HepG2 (cell line): ENCODE measurements around the gene PPIL6. TPM values are rescaled to one million over a fixed set of nuclear protein-coding genes. Genes with fewer than 3 reads are reported as not detected.

Experiments
- ATAC-seq: fragments of 200-7000 bp; cut with Tn5 transposase; 3 replicates; pipeline ENCODE4 v1.9.1; 2020; ENCODE audit warnings: mild to moderate bottlenecking, moderate library complexity
- BruUV-seq: library from RNA; stranded (reverse); fragments of 400-500 nt; replicated peaks from 2 replicates; lab custom pipeline; 2021; lab: Mats Ljungman, UMichigan
- CTCF ChIA-PET: fragments of 300-600 bp; formaldehyde crosslinking; extraction: SDS; loops from one replicate; lab custom pipeline; 2021; ENCODE audit warnings: low total read pairs, inconsistent platforms, low intra/inter-chr PET ratio; lab: Yijun Ruan, JAX
- POLR2A ChIA-PET: fragments of 350-600 bp; sonication (Branson Sonifier 250); formaldehyde crosslinking; loops from one replicate; lab custom pipeline; 2020; ENCODE audit warnings: antibody characterized with exemption, inconsistent platforms; lab: Yijun Ruan, JAX
- DNase-seq: peaks from one replicate; pipeline ENCODE4 v3.0.0-alpha.2; 2015; ENCODE audit warnings: low spot score
- FAIRE-seq: peaks from 3 replicates; lab custom pipeline; 2011; peaks lifted over from hg19 to GRCh38; lab: Jason Lieb, UNC
- H2AFZ ChIP-seq: one replicate; pipeline ENCODE4 v1.6.1; 2011; ENCODE audit warnings: low read length, inconsistent platforms
- H3K27ac ChIP-seq: fragments of 300-600 bp; 3 replicates; pipeline ENCODE4 v1.8.0; 2011; ENCODE audit warnings: mixed run types, mild to moderate bottlenecking, mixed read lengths, low read length, inconsistent platforms; ENCODE audit not compliant: insufficient read depth; ENCODE audit errors: extremely low read length
- H3K27me3 ChIP-seq, 2 experiments: fragments of 200-600 bp in 1 of 2; 2 replicates in 1 of 2; 3 replicates in 1 of 2; pipeline versions ENCODE4 v1.6.0 to v1.8.0; 2011; ENCODE audit warnings: low read length in 2 of 2, mild to moderate bottlenecking in 2 of 2, moderate library complexity in 2 of 2, inconsistent platforms in 1 of 2; ENCODE audit not compliant: insufficient read depth in 2 of 2, control insufficient read depth in 1 of 2
- H3K36me3 ChIP-seq, 2 experiments: fragments of 200-600 bp in 1 of 2; replicated peaks in 1 of 2; 2 replicates in 1 of 2; 3 replicates in 1 of 2; pipeline versions ENCODE4 v1.5.1 to v1.8.0; 2011; ENCODE audit warnings: low read length in 2 of 2, inconsistent platforms in 1 of 2; ENCODE audit not compliant: insufficient read depth in 2 of 2, control insufficient read depth in 1 of 2
- H3K4me1 ChIP-seq: 2 replicates; pipeline ENCODE4 v1.5.1; 2012; ENCODE audit warnings: low read length, inconsistent platforms; ENCODE audit not compliant: insufficient read depth
- H3K4me2 ChIP-seq: 2 replicates; pipeline ENCODE4 v1.6.0; 2011; ENCODE audit warnings: low read depth, low read length, inconsistent platforms
- H3K4me3 ChIP-seq, 3 experiments: fragments of 200-600 bp in 1 of 3; sonication (generic), shearing (Covaris generic) in 1 of 3; replicated peaks in 1 of 3; 2 replicates each; pipeline ENCODE4 v1.5.1; 2011 to 2016; ENCODE audit warnings: low read length in 3 of 3, inconsistent platforms in 2 of 3, low read depth in 2 of 3, mild to moderate bottlenecking in 2 of 3, control low read depth in 1 of 3, mixed read lengths in 1 of 3; ENCODE audit not compliant: insufficient read depth in 1 of 3
- H3K79me2 ChIP-seq: one replicate; pipeline ENCODE4 v1.6.1; 2011; ENCODE audit warnings: low read length, inconsistent platforms; ENCODE audit not compliant: insufficient read depth
- H3K9ac ChIP-seq: 2 replicates; pipeline ENCODE4 v1.6.0; 2011; ENCODE audit warnings: mild to moderate bottlenecking, low read depth, low read length, inconsistent platforms; ENCODE audit not compliant: insufficient read depth
- H3K9me3 ChIP-seq: 2 replicates; pipeline ENCODE4 v1.5.1; 2012; ENCODE audit warnings: mild to moderate bottlenecking, low read length
- H4K20me1 ChIP-seq: 2 replicates; pipeline ENCODE4 v1.6.0; 2011; ENCODE audit warnings: inconsistent platforms, mild to moderate bottlenecking, low read length, moderate library complexity; ENCODE audit not compliant: insufficient read depth
- AGO2 ChIP-seq: fragments of 200-400 bp; formaldehyde crosslinking; optimal IDR thresholded peaks from 2 replicates; pipeline ENCODE3; 2017; ENCODE audit warnings: mild to moderate bottlenecking, low read depth, low read length, moderate library complexity
- ATF4 ChIP-seq, 2 experiments: fragments of 450-650 bp in 1 of 2; sonication (generic) in 1 of 2; formaldehyde crosslinking; IDR thresholded peaks; 2 replicates each; pipeline versions ENCODE4 v1.5.0 to v1.8.0; 2020 to 2022; ENCODE audit warnings: mild to moderate bottlenecking in 1 of 2, missing genetic modification reagents in 1 of 2
- CEBPG ChIP-seq: IDR thresholded peaks from 2 replicates; pipeline ENCODE4 v1.6.1; 2016
- ETV6 ChIP-seq: sonication (generic); formaldehyde crosslinking; conservative IDR thresholded peaks from 2 replicates; pipeline ENCODE4 v1.4.0; 2020; ENCODE audit warnings: missing genetic modification reagents
- FOXK2 ChIP-seq: fragments of 450-650 bp; IDR thresholded peaks from 2 replicates; pipeline ENCODE4 v1.6.1; 2016
- SSRP1 ChIP-seq: IDR thresholded peaks from 2 replicates; pipeline ENCODE4 v1.6.1; 2016; ENCODE audit warnings: control low read depth
- TARDBP ChIP-seq: sonication (generic); formaldehyde crosslinking; IDR thresholded peaks from 2 replicates; pipeline ENCODE4 v1.8.0; 2022; ENCODE audit warnings: mild to moderate bottlenecking, missing genetic modification reagents
- ZNF354B ChIP-seq: sonication (generic); formaldehyde crosslinking; IDR thresholded peaks from 2 replicates; pipeline ENCODE4 v1.8.0; 2022; ENCODE audit warnings: mild to moderate bottlenecking, missing genetic modification reagents
- ZNF430 ChIP-seq: sonication (generic); formaldehyde crosslinking; IDR thresholded peaks from 2 replicates; pipeline ENCODE4 v1.9.0; 2021; ENCODE audit warnings: mild to moderate bottlenecking, missing genetic modification reagents
- ZNF670 ChIP-seq: sonication (generic); formaldehyde crosslinking; IDR thresholded peaks from 2 replicates; pipeline ENCODE4 v1.8.0; 2022; ENCODE audit warnings: mild to moderate bottlenecking, missing genetic modification reagents, borderline replicate concordance
- ZNF75D ChIP-seq: sonication (generic); formaldehyde crosslinking; IDR thresholded peaks from 2 replicates; pipeline ENCODE4 v1.8.1; 2023; ENCODE audit warnings: missing genetic modification reagents, mild to moderate bottlenecking, borderline replicate concordance
- WGBS: methylation state at CpG from one replicate; pipeline ENCODE4 v1.1.6; 2017; ENCODE audit warnings: low lambda C conversion rate; 5-methylcytosine and 5-hydroxymethylcytosine counted together
- in situ Hi-C: cut with HindIII; loops from 2 replicates; pipeline ENCODE4 v1.10.0; 2017; ENCODE audit warnings: low pct_unique_long_range_greater_than_20kb; ENCODE audit not compliant: extremely low pct_ligation_motif_present
- intact Hi-C: fragments of 100-400 bp; cut with micrococcal nuclease; formaldehyde crosslinking; loops from one replicate; pipeline ENCODE4 v1.10.0; 2022; ENCODE audit not compliant: unreplicated experiment
- polyA plus RNA-seq, 8 experiments: library from polyadenylated mRNA; depleted of rRNA in 3 of 8; stranded (reverse) in 7 of 8; unstranded in 1 of 8; fragments of >200 nt; fragmentation: Illumina TruSeq in 4 of 8; extraction: Trizol in 4 of 8; gene quantifications; 2 replicates each; pipeline versions ENCODE4 v1.2.1 to v1.2.3, GENCODE V29; 2011 to 2016; ENCODE audit warnings: low read depth in 4 of 8, missing spikeins in 1 of 8, mixed read lengths in 1 of 8; ENCODE audit not compliant: insufficient read depth in 1 of 8
- total RNA-seq, 5 experiments: library from RNA; depleted of rRNA; stranded (reverse); fragments of >200 nt; fragmentation: Illumina TruSeq; extraction: Trizol; gene quantifications; 2 replicates each; pipeline ENCODE4 v1.2.3, GENCODE V29; 2016; ENCODE audit warnings: low read depth in 1 of 5
- TF ChIP-seq, protein P1 (sequence below): sonication (generic); formaldehyde crosslinking; IDR thresholded peaks from 2 replicates; pipeline ENCODE4; 2020; ENCODE audit warnings: missing genetic modification reagents, mild to moderate bottlenecking, borderline replicate concordance
- TF ChIP-seq, protein P2 (sequence below): sonication (generic); formaldehyde crosslinking; IDR thresholded peaks from 2 replicates; pipeline ENCODE4 v1.8.0; 2022; ENCODE audit warnings: missing genetic modification reagents, mild to moderate bottlenecking, borderline replicate concordance
- TF ChIP-seq, protein P3 (sequence below): sonication (generic); formaldehyde crosslinking; IDR thresholded peaks from 2 replicates; pipeline ENCODE4 v1.4.0; 2020; ENCODE audit warnings: missing genetic modification reagents, borderline replicate concordance

PPIL6 gene
- total and polyA plus RNA-seq, 2 of the 13 experiments (the other 11 are each of a cell fraction or from before 2014, with no cell fraction given) = 0.22 to 0.46 TPM

DNA sequence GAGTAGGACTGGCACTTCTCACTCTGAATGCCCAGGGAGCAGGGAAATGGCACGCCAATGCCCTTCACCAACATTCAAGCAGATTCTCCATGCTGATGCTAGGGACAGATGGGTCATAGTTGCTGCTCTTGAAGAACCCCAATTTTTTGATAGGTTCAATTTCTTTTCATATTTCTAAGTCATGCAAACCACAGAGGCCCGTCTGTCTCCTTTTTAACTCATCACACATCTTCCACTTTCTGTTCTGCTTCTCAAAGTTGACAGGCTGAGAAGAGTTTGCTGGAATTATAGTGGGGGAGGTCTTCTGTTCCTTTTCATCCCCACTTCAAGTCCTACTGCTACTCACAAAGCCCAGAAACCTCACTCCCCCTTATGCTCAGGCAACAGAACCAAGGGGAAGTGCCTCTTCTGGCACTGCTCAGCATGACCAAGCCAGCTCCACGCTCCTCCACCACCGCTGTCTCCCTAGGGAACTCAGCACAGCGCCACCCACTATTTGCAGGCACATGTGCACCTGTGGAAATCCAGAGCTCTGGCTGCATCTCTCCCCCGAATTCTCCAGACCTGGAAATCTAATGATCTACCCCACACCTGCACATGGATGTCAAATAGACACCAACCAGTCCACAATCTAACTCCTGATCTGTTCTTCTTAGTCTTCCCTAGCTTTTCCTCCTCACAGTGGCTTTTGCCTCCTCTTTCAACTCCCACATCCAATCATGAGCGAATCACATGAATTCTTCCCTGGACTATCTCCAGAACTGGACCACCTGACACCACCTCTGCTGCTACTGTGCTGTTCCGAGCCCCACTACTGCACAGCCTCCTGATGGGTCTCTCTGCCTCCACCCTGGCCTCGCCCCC is 31.9 kb upstream of the PPIL6 start (continued):
- TF ChIP-seq, protein P1, sequence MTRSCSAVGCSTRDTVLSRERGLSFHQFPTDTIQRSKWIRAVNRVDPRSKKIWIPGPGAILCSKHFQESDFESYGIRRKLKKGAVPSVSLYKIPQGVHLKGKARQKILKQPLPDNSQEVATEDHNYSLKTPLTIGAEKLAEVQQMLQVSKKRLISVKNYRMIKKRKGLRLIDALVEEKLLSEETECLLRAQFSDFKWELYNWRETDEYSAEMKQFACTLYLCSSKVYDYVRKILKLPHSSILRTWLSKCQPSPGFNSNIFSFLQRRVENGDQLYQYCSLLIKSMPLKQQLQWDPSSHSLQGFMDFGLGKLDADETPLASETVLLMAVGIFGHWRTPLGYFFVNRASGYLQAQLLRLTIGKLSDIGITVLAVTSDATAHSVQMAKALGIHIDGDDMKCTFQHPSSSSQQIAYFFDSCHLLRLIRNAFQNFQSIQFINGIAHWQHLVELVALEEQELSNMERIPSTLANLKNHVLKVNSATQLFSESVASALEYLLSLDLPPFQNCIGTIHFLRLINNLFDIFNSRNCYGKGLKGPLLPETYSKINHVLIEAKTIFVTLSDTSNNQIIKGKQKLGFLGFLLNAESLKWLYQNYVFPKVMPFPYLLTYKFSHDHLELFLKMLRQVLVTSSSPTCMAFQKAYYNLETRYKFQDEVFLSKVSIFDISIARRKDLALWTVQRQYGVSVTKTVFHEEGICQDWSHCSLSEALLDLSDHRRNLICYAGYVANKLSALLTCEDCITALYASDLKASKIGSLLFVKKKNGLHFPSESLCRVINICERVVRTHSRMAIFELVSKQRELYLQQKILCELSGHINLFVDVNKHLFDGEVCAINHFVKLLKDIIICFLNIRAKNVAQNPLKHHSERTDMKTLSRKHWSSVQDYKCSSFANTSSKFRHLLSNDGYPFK (CRISPR knock-in tag) = no peak
- TF ChIP-seq AGO2 (no peak), SSRP1 (CRISPR knock-in tag) (no peak), ETV6 (CRISPR knock-in tag) (no peak), FOXK2 (no peak), ZNF430 (no peak)

DNA sequence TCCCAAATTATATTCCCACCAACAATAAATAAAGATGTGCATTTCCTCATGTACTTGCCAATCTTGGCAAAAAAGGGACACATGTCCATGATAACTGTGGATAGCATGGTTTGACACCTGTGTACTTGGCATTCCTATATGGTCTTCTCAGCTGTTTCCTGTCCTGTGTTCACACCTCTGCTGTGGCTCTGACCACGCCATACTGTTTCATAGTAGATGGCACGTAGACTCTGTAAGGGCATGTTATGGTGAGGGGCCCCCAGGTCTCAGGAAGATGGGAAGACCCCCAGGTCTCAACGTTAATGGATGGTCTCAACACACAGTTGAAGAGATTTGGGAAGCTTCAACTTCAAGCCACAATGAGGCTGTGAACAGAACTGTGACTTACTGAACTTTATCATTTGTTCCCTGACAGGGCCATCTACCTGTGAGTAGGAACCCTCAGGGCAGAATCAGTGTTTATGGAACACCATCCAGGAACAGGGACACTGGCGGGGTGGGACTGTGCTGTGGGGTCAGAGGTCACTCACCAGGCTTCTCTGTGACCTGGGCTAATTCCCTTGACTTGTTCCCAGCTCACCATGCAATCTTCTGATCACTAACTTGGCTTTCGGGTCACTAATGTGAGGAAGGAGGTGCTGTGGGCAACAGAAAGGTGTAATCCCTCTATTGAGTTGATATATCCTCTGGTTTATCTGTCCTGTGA is 30.8 kb upstream of the PPIL6 start:
- no peak overlapping the region for H3K4me3 ChIP-seq
- no peak overlapping the region for H2AFZ ChIP-seq
- H3K27ac ChIP-seq = no peak overlapping the region
- no peak overlapping the region for H3K4me2 ChIP-seq
- POLR2A ChIA-PET = interaction anchor here (0.6 kb wide), 1 partner anchor 11 kb away, joined by 3 read pairs; no protein-coding TSS in a partner anchor
- CTCF ChIA-PET = no interaction called here
- no peaks in the 10 kb centered on the region for H3K79me2 ChIP-seq
- TF ChIP-seq ZNF354B (CRISPR knock-in tag) (no peak), ZNF75D (no peak), CEBPG (no peak), ATF4 (CRISPR knock-in tag; IDR thresholded peaks at IDR 0.05) (no peak), ZNF670 (no peak), TARDBP (CRISPR knock-in tag) (no peak)
- TF ChIP-seq, protein P2, sequence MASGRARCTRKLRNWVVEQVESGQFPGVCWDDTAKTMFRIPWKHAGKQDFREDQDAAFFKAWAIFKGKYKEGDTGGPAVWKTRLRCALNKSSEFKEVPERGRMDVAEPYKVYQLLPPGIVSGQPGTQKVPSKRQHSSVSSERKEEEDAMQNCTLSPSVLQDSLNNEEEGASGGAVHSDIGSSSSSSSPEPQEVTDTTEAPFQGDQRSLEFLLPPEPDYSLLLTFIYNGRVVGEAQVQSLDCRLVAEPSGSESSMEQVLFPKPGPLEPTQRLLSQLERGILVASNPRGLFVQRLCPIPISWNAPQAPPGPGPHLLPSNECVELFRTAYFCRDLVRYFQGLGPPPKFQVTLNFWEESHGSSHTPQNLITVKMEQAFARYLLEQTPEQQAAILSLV = no peak
- TF ChIP-seq, protein P3, sequence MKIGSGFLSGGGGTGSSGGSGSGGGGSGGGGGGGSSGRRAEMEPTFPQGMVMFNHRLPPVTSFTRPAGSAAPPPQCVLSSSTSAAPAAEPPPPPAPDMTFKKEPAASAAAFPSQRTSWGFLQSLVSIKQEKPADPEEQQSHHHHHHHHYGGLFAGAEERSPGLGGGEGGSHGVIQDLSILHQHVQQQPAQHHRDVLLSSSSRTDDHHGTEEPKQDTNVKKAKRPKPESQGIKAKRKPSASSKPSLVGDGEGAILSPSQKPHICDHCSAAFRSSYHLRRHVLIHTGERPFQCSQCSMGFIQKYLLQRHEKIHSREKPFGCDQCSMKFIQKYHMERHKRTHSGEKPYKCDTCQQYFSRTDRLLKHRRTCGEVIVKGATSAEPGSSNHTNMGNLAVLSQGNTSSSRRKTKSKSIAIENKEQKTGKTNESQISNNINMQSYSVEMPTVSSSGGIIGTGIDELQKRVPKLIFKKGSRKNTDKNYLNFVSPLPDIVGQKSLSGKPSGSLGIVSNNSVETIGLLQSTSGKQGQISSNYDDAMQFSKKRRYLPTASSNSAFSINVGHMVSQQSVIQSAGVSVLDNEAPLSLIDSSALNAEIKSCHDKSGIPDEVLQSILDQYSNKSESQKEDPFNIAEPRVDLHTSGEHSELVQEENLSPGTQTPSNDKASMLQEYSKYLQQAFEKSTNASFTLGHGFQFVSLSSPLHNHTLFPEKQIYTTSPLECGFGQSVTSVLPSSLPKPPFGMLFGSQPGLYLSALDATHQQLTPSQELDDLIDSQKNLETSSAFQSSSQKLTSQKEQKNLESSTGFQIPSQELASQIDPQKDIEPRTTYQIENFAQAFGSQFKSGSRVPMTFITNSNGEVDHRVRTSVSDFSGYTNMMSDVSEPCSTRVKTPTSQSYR (CRISPR knock-in tag) = no peak
- TF ChIP-seq, all 625 proteins: peak for 0
- no peaks in the 10 kb centered on the region for H4K20me1 ChIP-seq
- peaks cover 17 to 64% of the 10 kb centered on the region in 2 experiments; a peak in 4 of 5 replicates for H3K36me3 ChIP-seq
- no peak overlapping the region for H3K9ac ChIP-seq
- in situ Hi-C loops (no loop called here), intact Hi-C loops (no loop called here)
- H3K27me3 ChIP-seq = no peaks in the 10 kb centered on the region
- no TSS peak for BruUV-seq
- ATAC-seq = no peak
- no peak for DNase-seq
- 89% methylated on average over 5 of the region's 5 CpGs for WGBS
- no peaks in the 10 kb centered on the region for H3K4me1 ChIP-seq
- H3K9me3 ChIP-seq = no peaks in the 10 kb centered on the region
- FAIRE-seq = no peak
